Amniotic epithelial cell (primary cell): ENCODE measurements around the gene CNGA1.

Experiments
- DNase-seq: peaks from one replicate; pipeline ENCODE4 v3.0.0-alpha.2; 2010; ENCODE audit warnings: low read depth

The CNGA1 gene

DNA sequence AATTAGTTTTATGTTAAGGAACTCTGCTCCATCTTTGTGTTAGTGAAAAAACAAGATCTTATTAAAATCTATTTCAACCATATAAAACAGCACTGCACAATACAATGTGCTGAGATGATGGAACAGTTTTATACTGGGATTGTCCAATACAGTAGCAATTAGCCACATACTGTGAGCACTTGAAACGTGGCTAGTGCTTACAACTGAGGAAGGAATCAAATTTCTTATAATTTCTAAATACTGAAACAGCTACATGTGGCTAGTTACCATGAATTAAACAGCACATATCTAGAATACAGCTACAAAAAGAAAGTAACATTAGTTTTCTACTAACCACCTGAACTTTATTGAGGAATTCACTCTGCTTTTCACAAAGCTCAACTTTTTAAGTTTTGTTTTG lies 116.8 kb downstream of the CNGA1 start:
- no peak for DNase-seq

DNA sequence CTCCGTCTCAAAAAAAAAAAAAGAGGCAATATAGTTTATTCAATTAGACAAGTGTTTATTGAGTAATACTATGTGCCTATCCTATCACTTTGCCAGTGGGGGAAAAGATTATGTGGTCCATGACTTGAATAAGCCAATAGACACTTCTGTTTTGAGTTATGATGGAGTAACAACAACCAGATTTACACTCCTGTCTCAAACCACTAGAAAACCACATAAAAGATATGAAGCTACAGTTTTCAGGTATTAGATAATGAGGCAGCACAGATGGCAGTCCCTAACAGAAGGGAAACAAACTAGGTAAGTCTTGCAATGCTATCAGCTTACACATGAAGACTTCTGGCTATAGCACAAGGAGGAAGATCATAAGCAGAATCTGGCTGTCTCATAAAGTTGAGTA lies 124.6 kb downstream of the CNGA1 start:
- no peak for DNase-seq
